GM21360 (cell line): ENCODE measurements around the gene RASGRP2.

Experiments used
- ATAC-seq: cut with Tn5 transposase; IDR thresholded peaks from one replicate; pipeline ENCODE4 v1.9.1; 2021; ENCODE audit warnings: mild to moderate bottlenecking, moderate library complexity; ENCODE audit not compliant: unreplicated experiment

The RASGRP2 gene

GRCh38 chr11:64757549-64758329 is 13.8 kb upstream of the RASGRP2 start:
- ATAC-seq: no peak

GRCh38 chr11:64755681-64756361 is 11.9 kb upstream of the RASGRP2 start:
- no peak for ATAC-seq

- ATAC-seq: no peak
Measured at GRCh38 chr11:64754919-64755662, 11.1 kb upstream of the RASGRP2 start.

GRCh38 chr11:64754124-64754918 is 10.4 kb upstream of the RASGRP2 start:
- no peak for ATAC-seq

- ATAC-seq: no peak
Measured at GRCh38 chr11:64753380-64754123, 9.6 kb upstream of the RASGRP2 start.

- ATAC-seq: no peak
Measured at GRCh38 chr11:64753019-64753379, 9.1 kb upstream of the RASGRP2 start.

GRCh38 chr11:64752175-64752970 is 8.4 kb upstream of the RASGRP2 start:
- ATAC-seq: no peak

- ATAC-seq: no peak
Measured at GRCh38 chr11:64751580-64751979, 7.6 kb upstream of the RASGRP2 start.

GRCh38 chr11:64751136-64751535 is 7.2 kb upstream of the RASGRP2 start:
- no peak for ATAC-seq

- ATAC-seq: no peak
Measured at GRCh38 chr11:64750361-64751054, 6.6 kb upstream of the RASGRP2 start.

GRCh38 chr11:64747961-64748665 is 4.2 kb upstream of the RASGRP2 start:
- no peak for ATAC-seq

GRCh38 chr11:64746486-64746885 is 2.5 kb upstream of the RASGRP2 start:
- no peak for ATAC-seq

- ATAC-seq: no peak
Measured at GRCh38 chr11:64745521-64746328, 1.8 kb upstream of the RASGRP2 start.

- ATAC-seq: no peak
Measured at GRCh38 chr11:64745189-64745520, 1.2 kb upstream of the RASGRP2 start.

- ATAC-seq: no peak
Measured at GRCh38 chr11:64744544-64745188, 724 bp upstream of the RASGRP2 start.

GRCh38 chr11:64742889-64743590 is 902 bp downstream of the RASGRP2 start:
- no peak for ATAC-seq
